ENCODE results near the gene KANTR. TPM values are rescaled to one million over a fixed set of nuclear protein-coding genes. Genes with fewer than 3 reads are reported as not detected.

Gene KANTR
- total and polyA plus RNA-seq, 2 donors, result 4.7 to 16.6 TPM

DNA sequence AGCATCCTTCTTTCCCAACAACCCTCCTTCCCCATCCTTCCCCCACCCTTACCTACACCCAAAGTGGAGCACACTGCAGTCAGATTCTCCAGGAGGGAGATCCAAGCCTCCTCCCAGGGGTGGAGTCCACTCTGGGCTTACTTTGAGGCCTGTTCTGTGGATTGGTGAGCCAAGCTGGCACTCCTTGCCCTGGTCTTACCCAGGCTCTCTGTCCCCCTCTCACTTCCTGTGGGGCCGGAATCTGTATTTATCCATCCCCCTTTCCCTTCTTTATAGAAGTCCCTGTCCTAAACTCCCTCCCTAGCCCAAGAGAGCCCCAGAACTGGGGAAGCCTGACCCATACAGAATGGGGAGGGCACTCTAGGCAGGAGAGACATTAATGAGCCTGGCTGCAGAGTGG is 15.0 kb upstream of the KANTR start:
- peaks cover 5 to 16% of the 10 kb centered on the region in 2 donors for H3K4me1 ChIP-seq (ENCODE audit: control insufficient read depth in 2 of 2, insufficient read depth in 2 of 2, low read length in 2 of 2)
- no peaks in the 10 kb centered on the region for H3K9me3 ChIP-seq (ENCODE audit: control insufficient read depth in 2 of 2, insufficient read depth in 1 of 2, low read length in 1 of 2)
- H3K27ac ChIP-seq (ENCODE audit: low read depth in 1 of 2, low read length in 1 of 2), result no peak overlapping the region
- no peak for DNase-seq (ENCODE audit: low read depth in 6 of 9, low spot score in 9 of 9)
- 95% methylated on average over 1 of the region's 1 CpG for WGBS
- peaks cover 0 to 3% of the 10 kb centered on the region in 2 donors for H3K36me3 ChIP-seq (ENCODE audit: control insufficient read depth in 2 of 2, insufficient read depth in 2 of 2, low read length in 1 of 2)
- no peak overlapping the region for H3K4me3 ChIP-seq (ENCODE audit: low read length in 2 of 2)
- H3K27me3 ChIP-seq (ENCODE audit: control insufficient read depth in 2 of 2, insufficient read depth in 1 of 2, low read length in 1 of 2), result no peaks in the 10 kb centered on the region

DNA sequence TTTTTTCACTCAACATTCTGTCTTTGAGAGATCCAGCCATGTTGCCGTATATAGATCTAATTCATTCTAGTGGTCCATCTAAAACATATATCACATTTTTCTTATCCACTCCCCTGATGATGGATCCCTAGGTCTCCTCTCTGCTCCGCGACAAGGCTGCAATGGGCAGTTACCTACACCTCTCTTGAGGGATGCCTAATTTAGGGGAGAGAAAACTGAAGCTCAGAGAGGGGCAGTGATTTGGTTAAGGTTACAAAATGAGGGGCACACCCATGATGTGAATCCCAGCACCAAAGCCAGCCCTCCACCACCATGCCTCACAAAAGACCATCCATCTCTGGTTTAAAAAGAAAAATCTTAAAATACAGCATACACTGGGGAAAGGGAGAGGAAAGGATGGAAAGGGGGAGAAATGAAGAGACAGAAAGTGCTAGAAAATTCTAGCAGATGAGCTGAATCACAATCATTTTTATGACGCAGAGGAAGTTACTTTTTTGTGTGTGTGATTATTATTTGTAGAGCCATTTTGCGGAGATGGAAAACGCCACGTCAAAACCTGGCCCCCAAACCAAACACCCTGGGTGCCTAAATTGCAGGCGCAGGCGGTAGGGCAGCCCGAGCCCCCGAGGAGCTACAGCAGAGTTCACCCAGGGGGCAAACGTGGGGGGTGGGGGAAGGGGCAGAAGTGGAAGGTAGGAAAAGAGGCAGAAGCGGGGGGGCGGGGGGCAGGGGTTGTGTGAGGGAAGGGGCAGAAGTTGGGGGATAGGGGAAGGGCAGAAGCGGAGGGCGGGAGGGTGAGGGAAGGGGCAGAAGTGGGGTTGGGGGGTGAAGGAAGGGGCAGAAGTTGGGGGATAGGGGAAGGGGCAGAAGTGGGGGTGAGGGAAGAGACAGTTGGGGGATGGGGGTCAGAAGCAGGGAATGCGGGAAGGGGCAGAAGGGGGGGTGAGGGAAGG is 13.0 kb upstream of the KANTR start:
- peaks cover 14 to 16% of the 10 kb centered on the region in 2 donors for H3K36me3 ChIP-seq (ENCODE audit: control insufficient read depth in 2 of 2, insufficient read depth in 2 of 2, low read length in 1 of 2)
- DNase-seq (ENCODE audit: low read depth in 6 of 9, low spot score in 9 of 9), result no peak
- H3K4me3 ChIP-seq (ENCODE audit: low read length in 2 of 2), result peak overlapping the region in 1 of 2 donors; percentile 51
- peaks cover 9 to 18% of the 10 kb centered on the region in 2 donors for H3K4me1 ChIP-seq (ENCODE audit: control insufficient read depth in 2 of 2, insufficient read depth in 2 of 2, low read length in 2 of 2)
- H3K27ac ChIP-seq (ENCODE audit: low read depth in 1 of 2, low read length in 1 of 2), result peak overlapping the region; percentile 52 to 60
- WGBS, result 22% methylated on average over 16 of the region's 17 CpGs
- H3K27me3 ChIP-seq (ENCODE audit: control insufficient read depth in 2 of 2, insufficient read depth in 1 of 2, low read length in 1 of 2), result no peaks in the 10 kb centered on the region
- H3K9me3 ChIP-seq (ENCODE audit: control insufficient read depth in 2 of 2, insufficient read depth in 1 of 2, low read length in 1 of 2), result no peaks in the 10 kb centered on the region

DNA sequence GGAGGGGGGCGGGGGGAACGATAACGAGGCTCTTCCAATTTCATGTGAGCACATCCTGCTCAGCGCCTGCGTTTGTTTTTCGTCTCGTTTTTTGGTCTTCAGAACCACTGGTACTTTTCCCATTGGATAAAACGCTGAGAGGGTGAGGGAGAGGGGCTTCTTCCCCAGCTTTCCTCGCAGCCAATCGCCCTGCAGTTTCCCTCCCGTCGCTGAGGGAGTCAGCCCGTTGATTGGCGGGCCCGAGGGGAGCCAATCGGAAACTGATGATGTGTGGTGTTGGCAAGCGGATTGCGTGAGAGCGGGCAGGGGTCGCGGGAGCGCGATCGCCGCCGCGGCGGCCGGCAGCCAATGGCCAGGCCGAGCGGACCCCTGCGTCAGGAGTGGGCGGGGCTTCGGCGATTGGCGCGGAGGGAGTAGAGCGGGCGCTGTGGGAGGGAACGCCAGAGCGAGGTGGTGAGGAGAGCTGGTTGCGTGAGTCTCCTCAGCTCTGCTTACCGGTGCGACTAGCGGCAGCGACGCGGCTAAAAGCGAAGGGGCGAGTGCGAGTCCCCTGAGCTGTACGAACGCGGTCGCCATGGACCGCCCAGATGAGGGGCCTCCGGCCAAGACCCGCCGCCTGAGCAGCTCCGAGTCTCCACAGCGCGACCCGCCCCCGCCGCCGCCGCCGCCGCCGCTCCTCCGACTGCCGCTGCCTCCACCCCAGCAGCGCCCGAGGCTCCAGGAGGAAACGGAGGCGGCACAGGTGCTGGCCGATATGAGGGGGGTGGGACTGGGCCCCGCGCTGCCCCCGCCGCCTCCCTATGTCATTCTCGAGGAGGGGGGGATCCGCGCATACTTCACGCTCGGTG is 11.8 kb upstream of the KANTR start, which contains the start of gene TSPYL2:
TSS of gene TSPYL2 (plus strand) at position 443 of the 848 bp plus-strand sequence. CDS start at position 575, 132 bp downstream.
- H3K4me3 ChIP-seq (ENCODE audit: low read length in 2 of 2), result peak within 1 kb of the TSS; percentile 51 to 57
- peaks cover 9 to 21% of the 10 kb centered on the region in 2 donors for H3K4me1 ChIP-seq (ENCODE audit: control insufficient read depth in 2 of 2, insufficient read depth in 2 of 2, low read length in 2 of 2)
- no peaks in the 10 kb centered on the region for H3K27me3 ChIP-seq (ENCODE audit: control insufficient read depth in 2 of 2, insufficient read depth in 1 of 2, low read length in 1 of 2)
- no peaks in the 10 kb centered on the region for H3K9me3 ChIP-seq (ENCODE audit: control insufficient read depth in 2 of 2, insufficient read depth in 1 of 2, low read length in 1 of 2)
- H3K27ac ChIP-seq (ENCODE audit: low read depth in 1 of 2, low read length in 1 of 2), result peak within 1 kb of the TSS; percentile 93 to 94
- DNase-seq (ENCODE audit: low read depth in 6 of 9, low spot score in 9 of 9), result peak in 8 of 9 donors; percentile 63 to 94 (median 85)
- peaks cover 20 to 27% of the 10 kb centered on the region in 2 donors for H3K36me3 ChIP-seq (ENCODE audit: control insufficient read depth in 2 of 2, insufficient read depth in 2 of 2, low read length in 1 of 2)
- under 1% methylated on average over 86 of the region's 86 CpGs for WGBS

DNA sequence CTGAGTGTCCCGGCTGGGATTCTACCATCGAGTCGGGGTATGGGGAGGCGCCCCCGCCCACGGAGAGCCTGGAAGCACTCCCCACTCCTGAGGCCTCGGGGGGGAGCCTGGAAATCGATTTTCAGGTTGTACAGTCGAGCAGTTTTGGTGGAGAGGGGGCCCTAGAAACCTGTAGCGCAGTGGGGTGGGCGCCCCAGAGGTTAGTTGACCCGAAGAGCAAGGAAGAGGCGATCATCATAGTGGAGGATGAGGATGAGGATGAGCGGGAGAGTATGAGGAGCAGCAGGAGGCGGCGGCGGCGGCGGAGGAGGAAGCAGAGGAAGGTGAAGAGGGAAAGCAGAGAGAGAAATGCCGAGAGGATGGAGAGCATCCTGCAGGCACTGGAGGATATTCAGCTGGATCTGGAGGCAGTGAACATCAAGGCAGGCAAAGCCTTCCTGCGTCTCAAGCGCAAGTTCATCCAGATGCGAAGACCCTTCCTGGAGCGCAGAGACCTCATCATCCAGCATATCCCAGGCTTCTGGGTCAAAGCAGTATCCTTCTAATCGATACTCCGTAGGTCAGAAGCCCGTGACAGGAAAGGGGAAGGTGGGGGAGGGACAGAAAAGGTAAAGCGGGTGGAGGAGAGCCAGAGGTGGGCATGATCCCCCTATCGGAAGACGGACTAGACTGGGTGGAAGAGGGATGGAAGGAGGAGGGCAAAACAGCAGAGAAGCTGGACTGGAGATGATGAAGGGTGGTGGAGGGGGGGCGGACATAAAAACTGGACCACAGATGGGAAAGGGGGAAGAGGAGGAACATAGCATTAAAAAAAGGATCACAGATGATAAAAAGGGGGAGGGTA is 10.9 kb upstream of the KANTR start:
- Histone ChIP-seq H3K4me1 (ENCODE audit: control insufficient read depth in 2 of 2, insufficient read depth in 2 of 2, low read length in 2 of 2) (peaks cover 9 to 27% of the 10 kb centered on the region in 2 donors), H3K9me3 (ENCODE audit: control insufficient read depth in 2 of 2, insufficient read depth in 1 of 2, low read length in 1 of 2) (no peaks in the 10 kb centered on the region), H3K36me3 (ENCODE audit: control insufficient read depth in 2 of 2, insufficient read depth in 2 of 2, low read length in 1 of 2) (peaks cover 26 to 29% of the 10 kb centered on the region in 2 donors), H3K4me3 (ENCODE audit: low read length in 2 of 2) (peak overlapping the region; percentile 51 to 57), H3K27ac (ENCODE audit: low read depth in 1 of 2, low read length in 1 of 2) (peak overlapping the region; percentile 84 to 94), H3K27me3 (ENCODE audit: control insufficient read depth in 2 of 2, insufficient read depth in 1 of 2, low read length in 1 of 2) (no peaks in the 10 kb centered on the region)
- WGBS, result 14% methylated on average over 31 of the region's 31 CpGs
- DNase-seq (ENCODE audit: low read depth in 6 of 9, low spot score in 9 of 9), result no peak

DNA sequence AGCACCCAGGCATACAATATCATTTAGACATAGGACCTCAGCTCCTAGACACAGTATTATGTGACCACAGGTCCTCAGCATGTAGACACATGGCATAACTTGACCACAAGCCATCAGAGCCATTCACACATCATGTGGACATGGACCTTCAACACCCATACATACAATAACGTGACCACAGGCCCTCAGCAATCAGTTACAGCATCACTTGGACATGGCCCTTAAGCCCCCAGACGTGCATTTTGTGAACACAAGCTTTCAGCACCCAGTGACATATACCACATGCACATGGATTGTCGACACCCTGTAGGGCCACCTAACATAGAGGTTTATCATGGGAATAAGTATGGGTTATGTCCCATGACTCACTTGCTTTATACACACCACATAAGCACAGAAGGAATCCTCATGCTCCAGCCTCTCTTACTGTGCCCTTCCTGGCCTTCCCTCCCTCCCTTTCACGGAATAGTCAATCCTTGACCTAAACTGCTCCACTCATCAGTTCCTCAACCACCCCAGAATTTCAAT is 9.8 kb upstream of the KANTR start:
- Histone ChIP-seq H3K4me3 (ENCODE audit: low read length in 2 of 2) (peak overlapping the region in 1 of 2 donors; percentile 51), H3K27ac (ENCODE audit: low read depth in 1 of 2, low read length in 1 of 2) (no peak overlapping the region), H3K9me3 (ENCODE audit: control insufficient read depth in 2 of 2, insufficient read depth in 1 of 2, low read length in 1 of 2) (no peaks in the 10 kb centered on the region), H3K27me3 (ENCODE audit: control insufficient read depth in 2 of 2, insufficient read depth in 1 of 2, low read length in 1 of 2) (no peaks in the 10 kb centered on the region), H3K4me1 (ENCODE audit: control insufficient read depth in 2 of 2, insufficient read depth in 2 of 2, low read length in 2 of 2) (peaks cover 9 to 34% of the 10 kb centered on the region in 2 donors), H3K36me3 (ENCODE audit: control insufficient read depth in 2 of 2, insufficient read depth in 2 of 2, low read length in 1 of 2) (peaks cover 26 to 32% of the 10 kb centered on the region in 2 donors)
- no peak for DNase-seq (ENCODE audit: low read depth in 6 of 9, low spot score in 9 of 9)
- WGBS, result 98% methylated on average over 4 of the region's 4 CpGs

DNA sequence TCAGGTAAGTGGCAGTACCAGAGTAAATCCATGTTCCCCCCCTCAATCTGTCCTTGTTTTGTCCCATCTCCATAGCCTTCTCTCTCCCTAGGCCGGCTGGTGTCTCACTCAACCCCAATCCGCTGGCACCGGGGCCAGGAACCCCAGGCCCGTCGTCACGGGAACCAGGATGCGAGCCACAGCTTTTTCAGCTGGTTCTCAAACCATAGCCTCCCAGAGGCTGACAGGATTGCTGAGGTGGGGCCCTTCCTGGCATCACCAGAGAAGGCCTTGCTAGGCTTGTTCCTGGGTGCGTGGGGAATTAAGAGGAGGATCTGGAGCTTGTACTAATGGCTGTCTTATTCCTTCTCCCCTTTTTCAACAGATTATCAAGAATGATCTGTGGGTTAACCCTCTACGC is 9.1 kb upstream of the KANTR start:
- no peak overlapping the region for H3K4me3 ChIP-seq (ENCODE audit: low read length in 2 of 2)
- 98% methylated on average over 9 of the region's 9 CpGs for WGBS
- peaks cover 9 to 34% of the 10 kb centered on the region in 2 donors for H3K4me1 ChIP-seq (ENCODE audit: control insufficient read depth in 2 of 2, insufficient read depth in 2 of 2, low read length in 2 of 2)
- no peak for DNase-seq (ENCODE audit: low read depth in 6 of 9, low spot score in 9 of 9)
- H3K27ac ChIP-seq (ENCODE audit: low read depth in 1 of 2, low read length in 1 of 2), result peak overlapping the region in 1 of 2 donors; percentile 20
- H3K27me3 ChIP-seq (ENCODE audit: control insufficient read depth in 2 of 2, insufficient read depth in 1 of 2, low read length in 1 of 2), result no peaks in the 10 kb centered on the region
- H3K9me3 ChIP-seq (ENCODE audit: control insufficient read depth in 2 of 2, insufficient read depth in 1 of 2, low read length in 1 of 2), result no peaks in the 10 kb centered on the region
- peaks cover 26 to 32% of the 10 kb centered on the region in 2 donors for H3K36me3 ChIP-seq (ENCODE audit: control insufficient read depth in 2 of 2, insufficient read depth in 2 of 2, low read length in 1 of 2)

DNA sequence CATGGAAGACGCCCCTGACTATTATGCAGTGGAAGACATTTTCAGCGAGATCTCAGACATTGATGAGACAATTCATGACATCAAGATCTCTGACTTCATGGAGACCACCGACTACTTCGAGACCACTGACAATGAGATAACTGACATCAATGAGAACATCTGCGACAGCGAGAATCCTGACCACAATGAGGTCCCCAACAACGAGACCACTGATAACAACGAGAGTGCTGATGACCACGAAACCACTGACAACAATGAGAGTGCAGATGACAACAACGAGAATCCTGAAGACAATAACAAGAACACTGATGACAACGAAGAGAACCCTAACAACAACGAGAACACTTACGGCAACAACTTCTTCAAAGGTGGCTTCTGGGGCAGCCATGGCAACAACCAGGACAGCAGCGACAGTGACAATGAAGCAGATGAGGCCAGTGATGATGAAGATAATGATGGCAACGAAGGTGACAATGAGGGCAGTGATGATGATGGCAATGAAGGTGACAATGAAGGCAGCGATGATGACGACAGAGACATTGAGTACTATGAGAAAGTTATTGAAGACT is 8.2 kb upstream of the KANTR start:
- Histone ChIP-seq H3K36me3 (ENCODE audit: control insufficient read depth in 2 of 2, insufficient read depth in 2 of 2, low read length in 1 of 2) (peaks cover 26 to 32% of the 10 kb centered on the region in 2 donors), H3K27me3 (ENCODE audit: control insufficient read depth in 2 of 2, insufficient read depth in 1 of 2, low read length in 1 of 2) (no peaks in the 10 kb centered on the region), H3K4me1 (ENCODE audit: control insufficient read depth in 2 of 2, insufficient read depth in 2 of 2, low read length in 2 of 2) (peaks cover 9 to 31% of the 10 kb centered on the region in 2 donors), H3K4me3 (ENCODE audit: low read length in 2 of 2) (no peak overlapping the region), H3K9me3 (ENCODE audit: control insufficient read depth in 2 of 2, insufficient read depth in 1 of 2, low read length in 1 of 2) (no peaks in the 10 kb centered on the region), H3K27ac (ENCODE audit: low read depth in 1 of 2, low read length in 1 of 2) (no peak overlapping the region)
- WGBS, result 84% methylated on average over 17 of the region's 17 CpGs
- no peak for DNase-seq (ENCODE audit: low read depth in 6 of 9, low spot score in 9 of 9)

DNA sequence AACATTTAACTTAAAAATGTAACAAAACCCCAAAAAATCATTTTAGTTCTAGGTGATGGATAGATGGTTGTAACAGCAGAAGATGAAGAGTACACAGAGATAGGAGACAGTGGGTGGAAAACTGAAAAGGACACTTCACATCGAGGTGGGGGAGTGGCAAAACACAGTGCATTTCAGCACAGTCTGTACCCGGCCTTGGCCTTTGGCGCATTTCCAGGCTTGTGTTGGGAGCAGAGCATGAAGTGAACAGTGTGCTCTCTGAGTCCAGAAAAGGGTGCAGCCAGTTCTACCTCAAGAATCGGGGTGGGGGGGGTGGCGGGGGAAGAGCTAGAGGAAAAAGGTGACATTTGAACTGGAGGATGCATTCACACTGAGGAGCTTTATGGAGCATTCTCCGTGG is 7.5 kb upstream of the KANTR start:
- no peak overlapping the region for H3K4me3 ChIP-seq (ENCODE audit: low read length in 2 of 2)
- H3K36me3 ChIP-seq (ENCODE audit: control insufficient read depth in 2 of 2, insufficient read depth in 2 of 2, low read length in 1 of 2), result peaks cover 26 to 32% of the 10 kb centered on the region in 2 donors
- WGBS, result 90% methylated on average over 6 of the region's 6 CpGs
- H3K9me3 ChIP-seq (ENCODE audit: control insufficient read depth in 2 of 2, insufficient read depth in 1 of 2, low read length in 1 of 2), result no peaks in the 10 kb centered on the region
- H3K27ac ChIP-seq (ENCODE audit: low read depth in 1 of 2, low read length in 1 of 2), result no peak overlapping the region
- no peak for DNase-seq (ENCODE audit: low read depth in 6 of 9, low spot score in 9 of 9)
- peaks cover 9 to 28% of the 10 kb centered on the region in 2 donors for H3K4me1 ChIP-seq (ENCODE audit: control insufficient read depth in 2 of 2, insufficient read depth in 2 of 2, low read length in 2 of 2)
- H3K27me3 ChIP-seq (ENCODE audit: control insufficient read depth in 2 of 2, insufficient read depth in 1 of 2, low read length in 1 of 2), result no peaks in the 10 kb centered on the region
